GM12878 (cell line): ENCODE measurements around the gene LINC00632.

Source experiments
- CHD1 ChIP-seq: IDR thresholded peaks from 2 replicates; pipeline ENCODE4 v1.6.1; 2012; ENCODE audit warnings: low read depth, low read length, improper control_type of control experiment
- CTCF ChIP-seq, 3 experiments: IDR thresholded peaks in 2 of 3; conservative IDR thresholded peaks in 1 of 3; 2 replicates each; pipeline ENCODE4 v1.5.1; 2011; ENCODE audit warnings: low read depth in 3 of 3, low read length in 3 of 3, mild to moderate bottlenecking in 3 of 3, control low read depth in 2 of 3, moderate library complexity in 2 of 3, inconsistent platforms in 1 of 3, mixed read lengths in 1 of 3; ENCODE audit not compliant: control insufficient read depth in 2 of 3, insufficient read depth in 1 of 3; ENCODE audit errors: extremely low read depth in 1 of 3
- EP300 ChIP-seq, 2 experiments: fragments of 150-350 bp in 1 of 2; IDR thresholded peaks; 2 replicates each; pipeline ENCODE4 v1.6.1; 2011 to 2012; ENCODE audit warnings: low read depth in 2 of 2, low read length in 2 of 2, borderline replicate concordance in 1 of 2, improper control_type of control experiment in 1 of 2, inconsistent platforms in 1 of 2; ENCODE audit not compliant: control insufficient read depth in 1 of 2
- FOXM1 ChIP-seq: IDR thresholded peaks from 2 replicates; pipeline ENCODE4 v1.6.1; 2012; ENCODE audit warnings: low read depth, mild to moderate bottlenecking, inconsistent platforms, low read length, moderate library complexity
- POLR2A ChIP-seq: IDR thresholded peaks from 2 replicates; pipeline ENCODE4 v1.6.1; 2011; ENCODE audit warnings: low read depth, mild to moderate bottlenecking, low read length
- RFX5 ChIP-seq: IDR thresholded peaks from 2 replicates; pipeline ENCODE4 v1.6.1; 2011; ENCODE audit warnings: low read depth, low read length, improper control_type of control experiment
- SIN3A ChIP-seq: IDR thresholded peaks from 2 replicates; pipeline ENCODE4 v1.6.1; 2012; ENCODE audit warnings: low read depth, low read length, improper control_type of control experiment
- SREBF1 ChIP-seq: IDR thresholded peaks from 2 replicates; pipeline ENCODE4 v1.6.1; 2012; ENCODE audit warnings: mild to moderate bottlenecking, low read length
- SRF ChIP-seq, 2 experiments: IDR thresholded peaks; 2 replicates each; pipeline ENCODE4 v1.6.1; 2011; ENCODE audit warnings: low read depth in 2 of 2, low read length in 2 of 2, mild to moderate bottlenecking in 1 of 2, moderate library complexity in 1 of 2

DNA sequence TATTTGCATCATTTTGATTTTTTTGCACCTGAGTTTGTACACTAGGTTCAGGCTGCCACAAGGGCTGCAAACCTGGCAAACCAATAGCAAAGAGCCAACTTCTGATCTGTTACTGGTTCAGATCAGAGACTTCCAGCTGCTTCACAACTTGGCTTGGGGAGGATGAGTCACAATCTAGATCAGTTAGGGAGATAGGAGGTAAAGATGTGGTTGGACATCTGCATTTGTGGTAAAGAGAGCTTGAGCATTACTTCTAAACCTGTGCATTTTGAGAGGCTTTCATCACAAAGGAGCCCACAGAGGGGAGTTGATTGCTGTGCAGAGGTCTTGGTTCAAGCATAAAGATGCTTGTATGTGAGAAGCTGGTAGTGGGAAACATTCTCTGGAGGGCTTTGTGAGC is 34.5 kb downstream of the LINC00632 start:
- TF ChIP-seq FOXM1 = no peak
- TF ChIP-seq SRF (IDR thresholded peaks at IDR 0.05; ENCODE audit: low read depth in 2 of 2, low read length in 2 of 2) = no peak
- no peak for TF ChIP-seq RFX5
- TF ChIP-seq CTCF (IDR thresholded peaks at IDR 0.05 in 2 of 3, conservative IDR thresholded peaks at IDR 0.05 in 1 of 3; ENCODE audit: control insufficient read depth in 2 of 3, extremely low read depth in 1 of 3, insufficient read depth in 1 of 3, low read depth in 3 of 3, low read length in 3 of 3) = no peak
- TF ChIP-seq POLR2A = no peak
- TF ChIP-seq CHD1 = no peak
- no peak for TF ChIP-seq SIN3A
- TF ChIP-seq SREBF1 = no peak
- TF ChIP-seq EP300 (IDR thresholded peaks at IDR 0.05; ENCODE audit: borderline replicate concordance in 1 of 2, control insufficient read depth in 1 of 2, low read depth in 2 of 2, low read length in 2 of 2) = no peak
